Pancreas (tissue), 10 donors: ENCODE results near the gene PTK7. TPM values are rescaled to one million over a fixed set of nuclear protein-coding genes. Genes with fewer than 3 reads are reported as not detected.
"Not testable (repeated sequence)": the region's sequence is repeated elsewhere in the genome, so short reads cannot be mapped to it uniquely, and the experiment has no call there.

Experiments used
- ATAC-seq, 4 donors: fragments of 200-7000 bp; cut with Tn5 transposase; one replicate each; pipeline versions ENCODE4 v1.8.0 to v1.9.1; 2020; ENCODE audit warnings: mild to moderate bottlenecking in 4 of 4, moderate library complexity in 4 of 4
- DNase-seq, 6 donors: peaks; one replicate each; pipeline ENCODE4 v3.0.0-alpha.2; 2020
- FAIRE-seq: peaks from 2 replicates; lab custom pipeline; 2012; peaks lifted over from hg19 to GRCh38; lab: Jason Lieb, UNC
- H3K27ac ChIP-seq, 4 donors: fragments of 200-600 bp; sonication (generic); 1 replicate in 3 of 4; 2 replicates in 1 of 4; pipeline versions ENCODE4 v1.5.0 to v1.8.0; 2020
- H3K27me3 ChIP-seq, 4 donors: fragments of 200-600 bp; one replicate each; pipeline ENCODE4 v1.8.0; 2021
- H3K36me3 ChIP-seq, 3 donors: fragments of 200-600 bp; sonication (generic) in 1 of 3; one replicate each; pipeline versions ENCODE4 v1.5.0 to v1.8.0; 2020 to 2021
- H3K4me1 ChIP-seq, 3 donors: fragments of 200-600 bp; one replicate each; pipeline ENCODE4 v1.8.0; 2021
- H3K4me3 ChIP-seq, 4 donors: fragments of 200-600 bp; sonication (generic) in 2 of 4; one replicate each; pipeline versions ENCODE4 v1.5.0 to v1.8.0; 2020 to 2021
- H3K9me3 ChIP-seq, 4 donors: fragments of 200-600 bp; one replicate each; pipeline ENCODE4 v1.8.0; 2021
- CTCF ChIP-seq, 4 donors: fragments of 200-600 bp; sonication (generic) in 3 of 4; IDR thresholded peaks; one replicate each; pipeline versions ENCODE4 v1.5.0 to v1.8.0; 2021; ENCODE audit warnings: antibody characterized with exemption in 4 of 4
- WGBS, 2 donors: extraction: QIAGEN DNeasy Blood & Tissue Kit; methylation state at CpG; one replicate each; pipeline ENCODE4 v1.1.7; 2013; 5-methylcytosine and 5-hydroxymethylcytosine counted together
- intact Hi-C, 3 donors: fragments of 100-400 bp; cut with DNase I; formaldehyde crosslinking; loops; one replicate each; pipeline versions ENCODE4 v1.11.1 to v1.14.2; 2022
- polyA plus RNA-seq, 2 donors: library from polyadenylated mRNA; stranded (reverse); fragments of 200-250 nt; gene quantifications; one replicate each; pipeline ENCODE4 v1.2.3, GENCODE V29; 2013
- total RNA-seq, 6 donors: library from RNA; stranded (reverse); fragmentation: NEBNext Ultra II Directional in 4 of 6; extraction: Animal tissue kit (Norgen Biotek cat#: 25700) in 4 of 6; gene quantifications; one replicate each; pipeline versions ENCODE4 v1.2.1 to v1.2.4, GENCODE V29; 2021 to 2023
- donor health status: healthy with polysubstance abuse.
- donor health status: DM: no; HTN: no; CAD: no; lungs with moderate emphysema.
- donor health status: DM: no; HTN: no; CAD: no.
- donor health status: control.
- donor health status: control.
- donor health status: Bipolar disorder and iron deficiency.
- donor health status: DM: yes; HTN: yes; CAD: no.
- donor health status: DM: no; HTN: no; CAD: no.
- donor health status: DM: no; HTN: no; CAD: no.
- donor health status: DM: yes; HTN: yes; CAD: no.

Gene PTK7
- total and polyA plus RNA-seq, 8 donors = 9.8 to 44.2 (median 18.4) TPM

- intact Hi-C loops = loop anchor here in 1 of 3 donors (10.0 kb wide), 1 partner anchor 54 kb away; no protein-coding TSS in a partner anchor
- no peak for TF ChIP-seq CTCF (IDR thresholded peaks at IDR 0.05)
- Histone ChIP-seq H3K27ac (no peak overlapping the region), H3K36me3 (no peaks in the 10 kb centered on the region), H3K27me3 (no peaks in the 10 kb centered on the region), H3K4me3 (no peak overlapping the region), H3K4me1 (no peaks in the 10 kb centered on the region), H3K9me3 (no peaks in the 10 kb centered on the region)
- FAIRE-seq (no peak), DNase-seq (no peak), ATAC-seq (no peak)
- 83 to 90% methylated on average over 4 of the region's 4 CpGs for WGBS, 2 donors
Observed at GRCh38 chr6:43081043-43081442, 4.9 kb downstream of the PTK7 start.

GRCh38 chr6:43081922-43082321, 5.8 kb downstream of the PTK7 start:
- not testable (repeated sequence) for H3K27ac ChIP-seq, ATAC-seq, H3K4me1 ChIP-seq, FAIRE-seq, H3K4me3 ChIP-seq, H3K9me3 ChIP-seq, H3K36me3 ChIP-seq, DNase-seq, H3K27me3 ChIP-seq
- intact Hi-C loops = loop anchor here in 1 of 3 donors (10.0 kb wide), 1 partner anchor 53 kb away; no protein-coding TSS in a partner anchor
- 85 to 87% methylated on average over 9 of the region's 9 CpGs for WGBS, 2 donors

GRCh38 chr6:43082806-43083655, 6.9 kb downstream of the PTK7 start:
- DNase-seq (no peak), ATAC-seq (no peak), FAIRE-seq (no peak)
- H3K4me1 ChIP-seq = no peaks in the 10 kb centered on the region
- no peaks in the 10 kb centered on the region for H3K27me3 ChIP-seq
- WGBS, 2 donors = 70 to 82% methylated on average over 13 of the region's 13 CpGs
- H3K27ac ChIP-seq = no peak overlapping the region
- no peak for TF ChIP-seq CTCF (IDR thresholded peaks at IDR 0.05)
- intact Hi-C loops = loop anchor here in 1 of 3 donors (10.0 kb wide), 1 partner anchor 52 kb away; no protein-coding TSS in a partner anchor
- H3K36me3 ChIP-seq = no peaks in the 10 kb centered on the region
- no peak overlapping the region for H3K4me3 ChIP-seq
- no peaks in the 10 kb centered on the region for H3K9me3 ChIP-seq

GRCh38 chr6:43086022-43086658, 10.0 kb downstream of the PTK7 start:
- ATAC-seq (no peak), DNase-seq (no peak), FAIRE-seq (no peak)
- no peak overlapping the region for H3K4me3 ChIP-seq
- H3K36me3 ChIP-seq = no peaks in the 10 kb centered on the region
- no peaks in the 10 kb centered on the region for H3K4me1 ChIP-seq
- TF ChIP-seq CTCF (IDR thresholded peaks at IDR 0.05) = no peak
- H3K27me3 ChIP-seq = no peaks in the 10 kb centered on the region
- no peaks in the 10 kb centered on the region for H3K9me3 ChIP-seq
- whole genome bisulfite sequencing, 2 donors = 71 to 83% methylated on average over 8 of the region's 8 CpGs
- intact Hi-C loops = loop anchor here in 1 of 3 donors (10.0 kb wide), 1 partner anchor 49 kb away; no protein-coding TSS in a partner anchor
- no peak overlapping the region for H3K27ac ChIP-seq

GRCh38 chr6:43088654-43089056, 12.5 kb downstream of the PTK7 start:
- no peaks in the 10 kb centered on the region for H3K9me3 ChIP-seq
- intact Hi-C loops = loop anchor here in 1 of 3 donors (10.0 kb wide), 1 partner anchor 46 kb away; no protein-coding TSS in a partner anchor
- no peak overlapping the region for H3K4me3 ChIP-seq
- no peak for FAIRE-seq
- 83 to 94% methylated on average over 4 of the region's 4 CpGs for WGBS, 2 donors
- no peaks in the 10 kb centered on the region for H3K36me3 ChIP-seq
- ATAC-seq = peak in 2 of 4 donors; percentile 30 to 35
- no peaks in the 10 kb centered on the region for H3K27me3 ChIP-seq
- H3K4me1 ChIP-seq = no peaks in the 10 kb centered on the region
- no peak for DNase-seq
- peak overlapping the region in 3 of 4 donors; percentile 65 to 74 (median 74) for H3K27ac ChIP-seq
- TF ChIP-seq CTCF (IDR thresholded peaks at IDR 0.05) = no peak
